ENCODE data around the gene SCN5A. TPM values are rescaled to one million over a fixed set of nuclear protein-coding genes. Genes with fewer than 3 reads are reported as not detected.

Gene SCN5A
- total RNA-seq, 1 experiment from 2014 or later: 13.6 TPM

- TF ChIP-seq SMAD3 (CRISPR knock-in tag; IDR thresholded peaks at IDR 0.05; ENCODE audit: borderline replicate concordance) (no peak), ZMAT4 (CRISPR knock-in tag; IDR thresholded peaks at IDR 0.05) (no peak)
- TF ChIP-seq, protein P1, sequence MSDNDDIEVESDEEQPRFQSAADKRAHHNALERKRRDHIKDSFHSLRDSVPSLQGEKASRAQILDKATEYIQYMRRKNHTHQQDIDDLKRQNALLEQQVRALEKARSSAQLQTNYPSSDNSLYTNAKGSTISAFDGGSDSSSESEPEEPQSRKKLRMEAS (CRISPR knock-in tag; IDR thresholded peaks at IDR 0.05): no peak
These were observed 142.4 kb downstream of the SCN5A start (continued) for GRCh38 chr3:38507120-38507519.

DNA sequence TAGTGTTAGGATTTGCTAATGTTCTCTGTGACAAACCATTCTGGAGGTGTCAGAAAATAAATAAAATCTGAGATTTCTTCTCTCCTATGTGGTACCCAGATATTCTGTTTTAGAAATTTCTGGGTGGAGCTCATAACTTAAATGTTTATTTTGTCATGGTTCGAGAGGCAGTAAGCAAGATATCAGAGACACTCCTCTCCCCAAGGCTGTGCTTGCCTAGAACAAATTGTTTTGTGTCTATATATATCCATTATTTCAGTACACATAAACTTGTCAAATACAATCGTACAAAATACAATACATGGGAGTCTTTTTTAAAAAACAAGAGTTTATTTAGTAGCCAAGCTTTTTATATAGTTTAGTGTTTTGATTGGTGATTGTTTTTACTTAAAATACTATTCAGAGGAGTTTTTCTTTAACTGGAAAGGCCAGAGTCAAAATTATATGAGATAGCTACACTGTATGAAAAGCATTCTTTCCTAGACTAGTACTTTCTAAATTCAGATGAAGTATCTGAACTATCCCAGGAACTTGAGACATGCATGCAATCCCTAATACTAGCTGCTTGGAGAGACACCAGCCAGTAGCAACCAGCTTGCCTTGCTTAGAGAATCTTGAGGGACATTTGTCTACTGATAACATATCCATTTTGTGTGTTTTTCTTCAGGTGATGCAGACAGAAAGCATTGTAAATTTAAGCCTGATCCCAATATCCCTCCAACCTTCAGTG is 148.6 kb downstream of the SCN5A start:
- DNase-seq (ENCODE audit: low spot score): no peak
- ChIA-PET CTCF (interaction anchor here (1.3 to 1.7 kb wide), 2 partner anchors 146 to 155 kb away, joined by 3 to 5 read pairs; no protein-coding TSS in a partner anchor), POLR2A (no interaction called here)
- Mint-ChIP-seq H3K36me3 (peaks cover 29% of the 10 kb centered on the region), H3K27ac (no peak overlapping the region; the same call in 1 of the 2 replicates), H3K27me3 (ENCODE audit: low read depth) (no peaks in the 10 kb centered on the region), H3K9me3 (no peaks in the 10 kb centered on the region), H3K4me1 (peaks cover 5% of the 10 kb centered on the region), H3K4me3 (no peak overlapping the region)
- ATAC-seq: no peak
- no peak for TF ChIP-seq NR3C1 (CRISPR knock-in tag; conservative IDR thresholded peaks at IDR 0.05; ENCODE audit: low read depth)
- no peak for TF ChIP-seq RORB (CRISPR knock-in tag; IDR thresholded peaks at IDR 0.05)
- no peak for TF ChIP-seq FOXP1 (CRISPR knock-in tag; IDR thresholded peaks at IDR 0.05; ENCODE audit: borderline replicate concordance)
- no peak for TF ChIP-seq PRRX2 (CRISPR knock-in tag; IDR thresholded peaks at IDR 0.05)
- TF ChIP-seq PRDM15 (CRISPR knock-in tag; IDR thresholded peaks at IDR 0.05): no peak
- TF ChIP-seq ELF4 (CRISPR knock-in tag; IDR thresholded peaks at IDR 0.05; ENCODE audit: low read depth): no peak
- no peak for TF ChIP-seq MXD4 (CRISPR knock-in tag; IDR thresholded peaks at IDR 0.05; ENCODE audit: borderline replicate concordance)
- TF ChIP-seq SMAD3 (CRISPR knock-in tag; IDR thresholded peaks at IDR 0.05; ENCODE audit: borderline replicate concordance): no peak

Other genes with a start within 250 kb of the SCN5A start
- gene ACVR2B, start 195.8 kb downstream of the SCN5A start, total RNA-seq (2021): 104 to 117 TPM (median 112 TPM) in 3 replicates
- gene EXOG, start 153.3 kb downstream of the SCN5A start, total RNA-seq (2021): 12.2 to 13.7 TPM (median 12.9 TPM) in 3 replicates
- not detected in 3 replicates for gene SCN10A, start 166.5 kb upstream of the SCN5A start, total RNA-seq (2021)

Measured in WTC11 (cell line).